GM18508 (cell line): ENCODE data around the gene MTMR12.

Source experiments
- ATAC-seq: cut with Tn5 transposase; IDR thresholded peaks from one replicate; pipeline ENCODE4 v1.9.1; 2021; ENCODE audit warnings: moderate number of reproducible peaks; ENCODE audit not compliant: insufficient read depth, unreplicated experiment

Gene MTMR12

DNA sequence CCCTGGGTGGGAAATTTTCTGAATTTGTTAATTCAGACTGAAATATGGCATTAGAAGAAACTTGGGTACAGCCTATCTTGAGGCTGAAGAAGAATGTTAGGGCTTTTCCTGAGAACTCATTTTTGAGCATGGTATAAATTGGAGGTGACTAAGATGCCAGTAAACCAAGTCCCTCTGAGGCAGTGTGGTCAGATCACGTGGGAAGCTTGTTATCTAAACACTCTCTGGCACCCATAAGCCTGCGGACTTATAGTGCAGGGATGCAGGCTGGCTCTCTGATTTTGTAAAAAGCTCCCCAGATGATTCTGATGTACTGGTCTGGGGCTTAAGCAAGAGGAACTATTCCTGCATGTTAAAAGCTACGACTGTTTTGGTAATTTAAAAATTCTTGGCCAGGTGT lies 34.3 kb downstream of the MTMR12 start:
- ATAC-seq: no peak

DNA sequence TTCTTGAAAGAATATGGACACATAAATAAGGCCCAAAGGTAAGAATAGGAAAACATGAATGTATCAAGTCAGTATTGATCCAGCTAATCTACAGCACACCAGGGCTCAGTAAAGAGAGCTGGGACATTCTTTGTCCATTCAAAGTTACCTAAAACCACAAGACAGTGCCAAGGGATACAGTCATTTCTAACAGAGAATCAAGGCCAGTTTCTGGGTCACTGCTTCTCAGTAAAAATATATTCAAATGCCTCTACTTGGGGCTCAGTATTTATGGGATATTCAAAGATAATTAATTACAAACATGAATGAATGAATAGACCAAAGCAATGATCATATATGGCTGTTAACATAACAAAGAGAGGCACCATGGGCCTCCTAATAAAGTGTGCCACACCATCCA lies 34.9 kb downstream of the MTMR12 start:
- ATAC-seq: no peak

GRCh38 chr5:32276173-32276853 lies 36.4 kb downstream of the MTMR12 start:
- peak; percentile 34 for ATAC-seq

GRCh38 chr5:32275396-32275741 lies 37.4 kb downstream of the MTMR12 start:
- ATAC-seq: no peak

GRCh38 chr5:32274548-32275395 lies 38.0 kb downstream of the MTMR12 start:
- ATAC-seq: no peak

- ATAC-seq: no peak
These were observed 38.9 kb downstream of the MTMR12 start for GRCh38 chr5:32273821-32274220.

- ATAC-seq: no peak
These were observed 40.0 kb downstream of the MTMR12 start for GRCh38 chr5:32272746-32273145.

- ATAC-seq: no peak
These were observed 41.8 kb downstream of the MTMR12 start for GRCh38 chr5:32270946-32271345.

GRCh38 chr5:32270178-32270577 lies 42.6 kb downstream of the MTMR12 start:
- ATAC-seq: no peak

GRCh38 chr5:32265902-32266301 lies 46.8 kb downstream of the MTMR12 start:
- no peak for ATAC-seq

DNA sequence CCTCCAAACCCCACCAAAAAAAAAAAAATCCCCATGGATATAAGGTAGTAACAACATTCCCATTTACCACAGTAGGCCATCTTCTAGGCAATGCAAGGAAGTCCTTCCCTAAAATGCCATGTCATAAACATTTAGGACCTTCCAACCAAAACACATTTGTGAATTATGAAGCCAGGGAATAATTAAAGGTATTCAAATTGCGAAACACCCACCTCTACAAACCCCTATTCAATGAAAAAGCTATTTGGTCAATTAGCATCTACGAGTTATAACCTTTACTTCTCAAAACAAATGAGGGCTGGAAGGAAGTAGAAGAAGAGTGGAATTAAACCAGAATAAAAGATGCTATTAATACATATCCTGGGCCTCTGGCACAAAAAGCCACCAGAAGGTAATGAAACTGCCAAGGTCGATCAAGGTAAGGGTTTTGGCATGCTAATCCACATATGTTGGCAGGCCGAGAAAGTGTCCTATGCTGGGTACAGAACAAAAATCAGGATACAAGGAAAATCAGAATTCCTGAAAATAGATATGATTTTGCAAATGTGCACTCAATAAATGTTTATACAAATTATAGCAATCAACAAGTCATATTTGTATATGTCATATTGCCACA lies 47.7 kb downstream of the MTMR12 start:
- no peak for ATAC-seq

DNA sequence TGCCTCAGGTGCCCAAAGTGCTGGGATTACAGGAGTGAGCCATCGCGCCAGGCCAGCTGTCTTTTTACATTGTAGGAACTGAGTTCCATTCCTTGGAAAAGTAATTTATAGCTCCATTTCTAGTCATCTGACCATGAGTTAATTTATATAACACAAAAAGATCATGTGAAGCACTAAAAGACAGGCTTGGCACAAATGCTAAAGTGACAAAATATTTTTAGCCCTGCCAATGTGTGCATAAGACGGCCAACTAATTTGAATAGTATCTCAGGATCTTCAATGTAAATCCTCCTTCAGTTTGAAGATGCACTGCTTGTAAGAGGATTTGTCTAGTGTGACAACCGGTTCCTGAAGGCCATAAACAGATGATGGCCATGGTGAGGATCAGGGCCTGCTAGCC lies 49.1 kb downstream of the MTMR12 start:
- no peak for ATAC-seq

GRCh38 chr5:32261198-32261597 lies 51.5 kb downstream of the MTMR12 start:
- ATAC-seq: peak; percentile 69

- ATAC-seq: no peak
These were observed 53.7 kb downstream of the MTMR12 start for GRCh38 chr5:32259033-32259432.

DNA sequence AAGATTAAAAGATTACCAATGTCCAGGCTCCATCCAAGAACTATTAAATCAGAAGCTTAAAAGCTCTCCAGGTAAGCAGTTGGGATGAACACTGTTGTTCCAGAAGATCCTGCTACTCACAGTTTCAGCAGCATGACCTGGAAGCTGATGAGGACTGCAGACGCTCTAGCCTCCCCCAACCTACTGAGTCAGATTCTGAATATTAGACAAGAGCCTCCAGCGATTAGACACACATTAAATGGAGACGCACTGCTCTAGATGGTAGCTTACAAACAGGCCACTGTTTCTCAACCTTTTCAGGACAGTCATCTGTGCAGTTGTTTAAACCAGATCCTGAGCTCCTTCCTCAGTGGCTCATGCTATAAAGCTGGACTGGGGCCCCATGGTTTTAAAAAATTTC lies 54.3 kb downstream of the MTMR12 start:
- no peak for ATAC-seq

GRCh38 chr5:32255540-32255900 lies 57.2 kb downstream of the MTMR12 start:
- no peak for ATAC-seq

- no peak for ATAC-seq
These were observed 57.7 kb downstream of the MTMR12 start for GRCh38 chr5:32254881-32255539.

DNA sequence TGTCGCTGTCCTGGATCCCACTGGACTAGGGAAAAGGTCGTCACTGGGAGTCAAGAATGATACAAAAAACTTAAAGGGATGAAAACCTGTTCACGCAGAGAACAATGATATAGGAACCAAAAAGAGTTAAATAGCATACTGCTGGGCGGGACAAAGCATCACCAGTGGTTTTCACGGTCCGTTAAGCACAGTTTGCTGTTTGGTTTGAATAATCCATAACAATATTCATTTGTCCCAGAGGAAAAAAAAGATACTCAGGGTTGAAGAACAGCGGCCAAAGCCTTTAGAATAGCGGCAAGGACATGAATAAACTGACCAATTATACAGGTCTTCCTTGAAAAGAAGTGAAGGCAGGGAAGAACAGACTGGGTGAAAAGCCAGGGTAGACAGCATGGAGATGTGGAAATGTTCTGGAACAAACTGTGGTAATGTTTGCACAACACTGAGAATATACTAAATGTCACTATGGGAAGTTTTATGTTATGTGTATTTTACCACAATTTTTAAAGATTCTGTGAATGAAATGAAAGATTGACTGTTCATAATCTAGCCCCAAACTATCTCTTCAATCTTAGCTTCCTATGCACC lies 60.8 kb downstream of the MTMR12 start:
- no peak for ATAC-seq

DNA sequence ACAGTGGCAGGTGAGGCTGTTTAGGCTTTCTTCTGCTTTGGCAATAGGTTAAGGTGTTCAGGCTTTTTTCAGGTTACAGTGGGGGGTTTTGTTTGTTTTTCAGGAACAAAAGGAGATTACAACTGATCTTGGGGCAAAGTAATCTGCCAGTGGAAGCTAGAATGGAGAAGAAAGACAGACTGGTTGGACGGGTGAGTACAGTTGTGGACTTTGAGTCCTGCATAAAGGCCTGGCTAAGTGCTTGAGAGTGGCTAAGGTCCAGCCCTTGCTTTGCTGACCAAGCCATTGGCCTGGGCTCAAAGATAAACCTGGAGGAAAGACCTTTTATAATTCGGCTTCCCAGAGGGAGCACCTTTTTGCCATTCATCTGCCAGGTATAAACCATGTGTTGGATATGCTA lies 63.1 kb downstream of the MTMR12 start:
- no peak for ATAC-seq

GRCh38 chr5:32245742-32246141 lies 67.0 kb downstream of the MTMR12 start:
- no peak for ATAC-seq

GRCh38 chr5:32244017-32244416 lies 68.7 kb downstream of the MTMR12 start:
- no peak for ATAC-seq
